Measurements from ENCODE around the gene RNF41.
A peak's percentile ranks its signal among the peaks of the same experiment; 100 is the strongest.
"Not testable (repeated sequence)": the region's sequence is repeated elsewhere in the genome, so short reads cannot be mapped to it uniquely, and the experiment has no call there.

The RNF41 gene

DNA sequence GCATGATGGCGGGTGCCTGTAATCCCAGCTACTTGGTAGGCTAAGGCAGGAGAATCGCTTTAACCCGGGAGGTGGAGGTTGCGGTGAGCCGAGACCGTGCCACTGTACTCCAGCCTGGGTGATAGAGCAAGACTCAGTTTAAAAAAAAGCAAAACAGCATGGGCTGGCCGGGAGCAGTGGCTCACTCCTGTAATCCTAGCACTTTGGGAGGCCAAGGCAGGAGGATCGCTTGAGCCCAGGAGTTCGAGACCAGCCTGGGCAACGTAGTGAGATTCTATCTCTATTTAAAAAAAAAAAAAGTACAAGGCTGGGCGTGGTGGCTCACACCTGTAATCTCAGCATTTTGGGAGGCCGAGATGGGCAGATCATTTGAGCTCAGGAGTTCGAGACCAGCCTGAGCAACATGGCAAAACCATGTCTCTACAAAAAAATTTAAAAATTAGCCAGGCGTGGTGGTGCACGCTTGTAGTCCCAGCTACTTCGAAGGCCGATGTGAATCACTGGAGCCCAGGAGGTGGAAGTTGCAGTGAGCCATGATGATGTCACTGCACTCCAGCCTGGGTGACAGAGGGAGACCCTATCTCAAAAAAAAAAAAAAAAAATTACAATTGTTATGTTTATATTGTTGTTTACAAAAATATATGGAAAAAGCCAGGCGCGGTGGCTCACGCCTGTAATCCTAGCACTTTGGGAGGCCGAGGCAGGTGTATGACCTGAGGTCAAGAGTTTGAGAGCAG is 65.1 kb downstream of the RNF41 start:
- peak overlapping the region; percentile 81 for H3K27ac ChIP-seq (ENCODE audit: low read depth, low read length)
- peak overlapping the region; percentile 43 to 61 for H3K4me3 ChIP-seq (ENCODE audit: low read depth in 1 of 2, low read length in 2 of 2)
- H3K36me3 ChIP-seq (ENCODE audit: insufficient read depth, low read length), result peaks cover 24% of the 10 kb centered on the region
- peaks cover 30% of the 10 kb centered on the region for H3K4me1 ChIP-seq (ENCODE audit: insufficient read depth, low read length)
- not testable (repeated sequence) for H3K27me3 ChIP-seq (ENCODE audit: control insufficient read depth in 1 of 2, insufficient read depth in 2 of 2, low read length in 2 of 2); H3K9me3 ChIP-seq (ENCODE audit: low read length); H3K9ac ChIP-seq (ENCODE audit: low read length)

DNA sequence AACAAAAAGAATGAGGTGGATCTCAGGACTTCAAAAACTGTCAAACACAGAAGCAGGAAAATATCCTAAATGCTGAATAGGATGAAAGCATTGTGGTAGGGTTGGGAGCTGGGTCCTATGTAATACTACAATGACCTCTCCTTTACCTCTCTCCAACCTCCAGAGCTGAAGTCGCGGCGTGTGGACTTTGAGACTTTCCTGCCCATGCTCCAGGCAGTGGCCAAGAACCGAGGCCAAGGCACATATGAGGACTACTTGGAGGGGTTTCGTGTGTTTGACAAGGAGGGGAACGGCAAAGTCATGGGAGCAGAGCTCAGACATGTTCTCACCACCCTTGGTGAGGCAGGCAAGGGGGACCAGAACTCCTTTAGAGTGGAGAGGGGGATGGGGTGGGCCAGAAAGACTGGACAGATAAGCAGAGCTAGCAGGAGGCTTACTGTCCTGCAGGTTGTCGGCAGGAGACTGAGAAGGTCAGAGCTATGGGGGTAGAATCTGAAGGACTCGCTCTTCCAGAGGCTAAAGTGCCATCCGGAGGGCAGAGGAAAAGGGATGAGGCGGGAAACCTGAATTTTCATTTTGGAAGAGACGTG is 66.4 kb downstream of the RNF41 start:
- H3K9ac ChIP-seq (ENCODE audit: low read length), result no peak overlapping the region
- H3K4me1 ChIP-seq (ENCODE audit: insufficient read depth, low read length), result peaks cover 23% of the 10 kb centered on the region
- no peak overlapping the region for H3K27ac ChIP-seq (ENCODE audit: low read depth, low read length)
- no peak overlapping the region for H3K4me3 ChIP-seq (ENCODE audit: low read depth in 1 of 2, low read length in 2 of 2)
- no peaks in the 10 kb centered on the region for H3K27me3 ChIP-seq (ENCODE audit: control insufficient read depth in 1 of 2, insufficient read depth in 2 of 2, low read length in 2 of 2)
- H3K36me3 ChIP-seq (ENCODE audit: insufficient read depth, low read length), result peaks cover 11% of the 10 kb centered on the region
- H3K9me3 ChIP-seq (ENCODE audit: low read length), result no peaks in the 10 kb centered on the region

DNA sequence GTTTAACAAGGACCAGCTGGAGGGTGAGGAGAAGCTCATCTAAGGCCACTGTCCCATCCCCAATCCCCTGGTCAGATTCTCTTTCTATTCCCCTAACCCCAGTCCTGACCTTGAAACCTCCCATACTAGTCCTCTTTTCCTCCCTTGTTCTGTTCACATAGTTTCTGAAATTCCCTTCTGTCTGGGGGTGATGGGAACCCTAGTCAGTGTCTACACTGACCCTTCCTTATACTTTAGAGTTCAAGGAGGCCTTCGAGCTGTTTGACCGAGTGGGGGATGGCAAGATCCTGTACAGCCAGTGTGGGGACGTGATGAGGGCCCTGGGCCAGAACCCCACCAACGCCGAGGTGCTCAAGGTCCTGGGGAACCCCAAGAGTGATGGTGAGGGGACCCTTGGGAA is 66.9 kb downstream of the RNF41 start:
- Histone ChIP-seq H3K27me3 (ENCODE audit: control insufficient read depth in 1 of 2, insufficient read depth in 2 of 2, low read length in 2 of 2) (no peaks in the 10 kb centered on the region), H3K4me3 (ENCODE audit: low read depth in 1 of 2, low read length in 2 of 2) (no peak overlapping the region), H3K4me1 (ENCODE audit: insufficient read depth, low read length) (peaks cover 17% of the 10 kb centered on the region), H3K27ac (ENCODE audit: low read depth, low read length) (no peak overlapping the region), H3K36me3 (ENCODE audit: insufficient read depth, low read length) (peaks cover 6% of the 10 kb centered on the region), H3K9me3 (ENCODE audit: low read length) (no peaks in the 10 kb centered on the region), H3K9ac (ENCODE audit: low read length) (no peak overlapping the region)

DNA sequence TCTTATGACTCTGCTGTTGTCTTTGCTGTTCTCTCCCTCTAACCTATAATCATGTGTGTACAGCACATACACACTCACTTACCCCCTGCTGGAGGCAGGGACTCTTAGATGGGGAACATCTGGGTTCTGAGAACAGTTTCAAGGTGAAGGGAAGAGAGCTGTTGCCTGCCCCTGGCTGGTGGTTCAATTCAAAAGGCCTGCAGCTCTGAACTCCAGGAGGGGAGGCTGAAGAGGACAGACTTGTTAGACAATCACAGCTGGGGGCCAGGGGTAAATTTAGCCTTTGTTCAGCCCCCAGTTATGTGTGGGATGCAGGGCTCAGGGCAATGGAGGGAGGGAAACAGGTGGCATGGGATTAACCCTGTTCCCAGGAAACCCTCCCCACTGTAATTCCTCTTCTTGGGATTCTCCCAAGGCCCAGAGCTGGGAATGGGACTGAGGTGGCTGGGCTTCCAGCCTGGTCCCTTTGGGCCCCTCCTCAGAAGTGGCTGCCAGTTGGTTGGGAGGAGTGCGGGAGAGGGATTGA is 67.4 kb downstream of the RNF41 start:
- peaks cover under 1% of the 10 kb centered on the region for H3K36me3 ChIP-seq (ENCODE audit: insufficient read depth, low read length)
- no peak overlapping the region for H3K27ac ChIP-seq (ENCODE audit: low read depth, low read length)
- H3K9ac ChIP-seq (ENCODE audit: low read length), result no peak overlapping the region
- no peaks in the 10 kb centered on the region for H3K9me3 ChIP-seq (ENCODE audit: low read length)
- no peak overlapping the region for H3K4me3 ChIP-seq (ENCODE audit: low read depth in 1 of 2, low read length in 2 of 2)
- H3K27me3 ChIP-seq (ENCODE audit: control insufficient read depth in 1 of 2, insufficient read depth in 2 of 2, low read length in 2 of 2), result no peaks in the 10 kb centered on the region
- peaks cover 16% of the 10 kb centered on the region for H3K4me1 ChIP-seq (ENCODE audit: insufficient read depth, low read length)

DNA sequence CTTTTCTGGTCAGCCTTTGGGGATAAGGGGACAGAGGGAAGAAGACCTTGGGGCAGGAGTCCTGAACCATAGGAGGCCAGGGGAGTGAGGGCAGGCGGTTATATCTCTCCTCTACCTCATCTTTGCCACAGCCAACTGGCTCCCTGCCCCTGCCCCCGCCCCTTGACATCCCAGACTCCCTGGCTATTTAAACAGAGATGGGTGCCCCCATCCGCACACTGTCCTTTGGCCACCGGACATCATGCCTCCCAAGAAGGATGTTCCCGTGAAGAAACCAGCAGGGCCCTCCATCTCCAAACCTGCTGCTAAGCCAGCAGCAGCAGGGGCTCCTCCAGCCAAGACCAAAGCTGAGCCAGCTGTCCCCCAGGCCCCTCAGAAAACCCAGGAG is 68.0 kb downstream of the RNF41 start:
- Histone ChIP-seq H3K36me3 (ENCODE audit: insufficient read depth, low read length) (no peaks in the 10 kb centered on the region), H3K27ac (ENCODE audit: low read depth, low read length) (no peak overlapping the region), H3K4me1 (ENCODE audit: insufficient read depth, low read length) (peaks cover 16% of the 10 kb centered on the region), H3K4me3 (ENCODE audit: low read depth in 1 of 2, low read length in 2 of 2) (no peak overlapping the region), H3K9me3 (ENCODE audit: low read length) (no peaks in the 10 kb centered on the region), H3K9ac (ENCODE audit: low read length) (no peak overlapping the region), H3K27me3 (ENCODE audit: control insufficient read depth in 1 of 2, insufficient read depth in 2 of 2, low read length in 2 of 2) (no peaks in the 10 kb centered on the region)

DNA sequence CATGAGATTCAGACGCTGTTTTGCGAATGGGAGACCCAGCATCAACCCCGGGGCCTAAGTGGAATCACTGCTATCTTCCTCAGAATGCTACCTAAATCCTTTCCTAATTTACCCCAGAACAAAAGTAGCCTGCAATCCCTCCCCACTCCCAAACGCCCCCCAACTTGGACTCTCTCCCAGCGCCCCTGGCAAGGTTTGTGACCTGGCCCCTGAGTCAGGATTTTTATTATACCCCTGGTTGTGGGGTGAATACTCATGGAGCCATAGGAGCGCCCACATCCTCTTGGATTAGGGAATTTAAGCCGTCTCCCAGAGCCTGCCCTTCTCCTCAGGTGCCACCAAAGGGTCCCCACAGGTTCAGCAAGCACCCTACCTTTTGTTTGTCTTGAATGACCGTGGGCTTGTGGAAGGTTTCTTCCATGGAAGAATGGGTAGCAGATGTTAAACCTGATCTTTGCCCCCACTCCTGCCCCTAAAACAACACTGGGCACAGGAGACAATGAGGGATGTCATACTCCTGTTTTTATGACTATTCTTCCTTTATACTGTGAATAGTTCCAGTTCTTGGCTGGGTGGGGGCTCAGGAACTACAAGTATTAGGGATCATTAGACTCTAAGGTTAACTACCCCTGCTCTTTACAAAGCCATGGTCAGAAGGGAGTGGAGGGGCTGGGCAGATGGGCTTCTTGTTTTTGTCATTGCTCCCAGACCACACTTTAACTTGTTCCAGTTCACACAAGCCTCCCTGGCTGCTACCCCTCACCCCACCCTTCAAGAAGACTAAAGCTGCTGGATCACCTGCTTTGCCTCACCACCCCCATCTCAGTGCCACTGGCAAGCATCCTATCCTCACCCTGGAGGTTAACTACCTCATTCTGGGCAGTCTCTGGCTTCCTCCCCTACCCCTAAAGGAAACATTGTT is 68.7 kb downstream of the RNF41 start:
- H3K9me3 ChIP-seq (ENCODE audit: low read length), result no peaks in the 10 kb centered on the region
- H3K36me3 ChIP-seq (ENCODE audit: insufficient read depth, low read length), result no peaks in the 10 kb centered on the region
- no peaks in the 10 kb centered on the region for H3K27me3 ChIP-seq (ENCODE audit: control insufficient read depth in 1 of 2, insufficient read depth in 2 of 2, low read length in 2 of 2)
- H3K4me3 ChIP-seq (ENCODE audit: low read depth in 1 of 2, low read length in 2 of 2), result peak overlapping the region; percentile 45 to 93
- H3K9ac ChIP-seq (ENCODE audit: low read length), result peak overlapping the region; percentile 62
- peaks cover 16% of the 10 kb centered on the region for H3K4me1 ChIP-seq (ENCODE audit: insufficient read depth, low read length)
- peak overlapping the region; percentile 75 for H3K27ac ChIP-seq (ENCODE audit: low read depth, low read length)

All from muscle layer of colon (tissue), 2 donors.